Measurements from ENCODE around the gene VEGFA.
"Not testable (repeated sequence)": the region's sequence is repeated elsewhere in the genome, so short reads cannot be mapped to it uniquely, and the experiment has no call there.

Gene VEGFA

DNA sequence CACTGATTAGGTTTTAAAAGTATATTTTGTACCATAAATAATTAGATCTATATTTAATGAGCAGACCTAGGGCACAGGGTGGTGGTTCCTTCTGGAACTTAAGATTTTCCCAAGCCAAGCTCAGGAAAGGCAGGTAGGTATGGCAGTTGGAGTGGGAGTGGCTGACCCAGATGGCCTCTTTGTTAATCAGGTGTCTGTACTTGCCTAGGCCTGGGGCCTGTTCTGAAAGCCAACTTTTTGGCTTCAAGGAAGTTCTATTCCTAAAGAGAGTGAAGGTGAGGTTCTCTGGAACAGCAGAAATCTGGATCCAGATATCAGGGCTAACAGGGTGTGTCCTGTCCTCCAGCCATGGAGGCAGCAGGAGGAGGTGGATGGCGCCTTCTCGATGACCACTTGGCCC lies 44.9 kb downstream of the VEGFA start:
- Histone ChIP-seq H3K4me2 (ENCODE audit: low read length) (no peak overlapping the region), H4K20me1 (ENCODE audit: insufficient read depth, low read length) (no peaks in the 10 kb centered on the region), H3K4me1 (ENCODE audit: low read length) (peaks cover 5% of the 10 kb centered on the region; the same call in 1 of the 2 replicates), H3K27me3 (ENCODE audit: low read depth, low read length) (peaks cover under 1% of the 10 kb centered on the region; the same call in 1 of the 2 replicates), H2AFZ (ENCODE audit: low read depth, low read length) (no peak overlapping the region), H3K9ac (ENCODE audit: low read length) (no peak overlapping the region), H3K79me2 (ENCODE audit: low read length) (no peaks in the 10 kb centered on the region), H3K36me3 (replicated peaks; ENCODE audit: low read depth, low read length) (no peaks in the 10 kb centered on the region), H3K27ac (ENCODE audit: low read length) (no peak overlapping the region), H3K9me3 (ENCODE audit: insufficient read depth, low read length) (no peaks in the 10 kb centered on the region), H3K4me3 (ENCODE audit: low read length) (no peak overlapping the region)
- TF ChIP-seq, protein P1, sequence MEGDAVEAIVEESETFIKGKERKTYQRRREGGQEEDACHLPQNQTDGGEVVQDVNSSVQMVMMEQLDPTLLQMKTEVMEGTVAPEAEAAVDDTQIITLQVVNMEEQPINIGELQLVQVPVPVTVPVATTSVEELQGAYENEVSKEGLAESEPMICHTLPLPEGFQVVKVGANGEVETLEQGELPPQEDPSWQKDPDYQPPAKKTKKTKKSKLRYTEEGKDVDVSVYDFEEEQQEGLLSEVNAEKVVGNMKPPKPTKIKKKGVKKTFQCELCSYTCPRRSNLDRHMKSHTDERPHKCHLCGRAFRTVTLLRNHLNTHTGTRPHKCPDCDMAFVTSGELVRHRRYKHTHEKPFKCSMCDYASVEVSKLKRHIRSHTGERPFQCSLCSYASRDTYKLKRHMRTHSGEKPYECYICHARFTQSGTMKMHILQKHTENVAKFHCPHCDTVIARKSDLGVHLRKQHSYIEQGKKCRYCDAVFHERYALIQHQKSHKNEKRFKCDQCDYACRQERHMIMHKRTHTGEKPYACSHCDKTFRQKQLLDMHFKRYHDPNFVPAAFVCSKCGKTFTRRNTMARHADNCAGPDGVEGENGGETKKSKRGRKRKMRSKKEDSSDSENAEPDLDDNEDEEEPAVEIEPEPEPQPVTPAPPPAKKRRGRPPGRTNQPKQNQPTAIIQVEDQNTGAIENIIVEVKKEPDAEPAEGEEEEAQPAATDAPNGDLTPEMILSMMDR (IDR thresholded peaks at IDR 0.05; ENCODE audit: low read depth, low read length), result no peak

DNA sequence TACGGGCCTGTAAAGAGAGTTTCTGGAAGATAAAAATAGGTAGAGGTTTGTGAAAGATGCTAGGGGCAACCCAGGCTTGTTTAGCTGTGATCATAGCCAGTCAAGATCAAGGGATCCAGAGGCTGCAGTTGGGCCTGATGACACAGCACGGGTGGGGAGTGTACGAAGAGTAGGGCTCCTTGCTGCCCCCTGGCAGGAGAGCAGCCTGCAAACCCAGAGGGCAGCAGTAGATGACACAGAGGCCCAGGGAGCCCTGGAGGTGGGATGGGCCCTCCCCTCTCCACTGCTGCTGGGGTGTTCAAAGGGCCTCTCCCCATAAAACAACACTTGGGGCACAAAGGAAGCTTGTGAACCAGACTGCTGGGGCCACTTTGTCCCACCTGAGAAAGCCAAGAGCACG lies 47.2 kb downstream of the VEGFA start:
- Histone ChIP-seq H3K4me3 (ENCODE audit: low read length) (no peak overlapping the region), H3K4me2 (ENCODE audit: low read length) (no peak overlapping the region), H3K9ac (ENCODE audit: low read length) (no peak overlapping the region), H2AFZ (ENCODE audit: low read depth, low read length) (peak overlapping the region; percentile 32; the same call in 1 of the 2 replicates), H3K9me3 (ENCODE audit: insufficient read depth, low read length) (no peaks in the 10 kb centered on the region), H4K20me1 (ENCODE audit: insufficient read depth, low read length) (no peaks in the 10 kb centered on the region), H3K36me3 (replicated peaks; ENCODE audit: low read depth, low read length) (no peaks in the 10 kb centered on the region), H3K27me3 (ENCODE audit: low read depth, low read length) (peaks cover 15% of the 10 kb centered on the region), H3K27ac (ENCODE audit: low read length) (no peak overlapping the region), H3K79me2 (ENCODE audit: low read length) (no peaks in the 10 kb centered on the region), H3K4me1 (ENCODE audit: low read length) (peaks cover 5% of the 10 kb centered on the region; the same call in 1 of the 2 replicates)
- TF ChIP-seq, protein P1 (IDR thresholded peaks at IDR 0.05; ENCODE audit: low read depth, low read length), result peak; percentile 56
- TF ChIP-seq EZH2phosphoT487 (IDR thresholded peaks at IDR 0.05; ENCODE audit: low read depth), result no peak

DNA sequence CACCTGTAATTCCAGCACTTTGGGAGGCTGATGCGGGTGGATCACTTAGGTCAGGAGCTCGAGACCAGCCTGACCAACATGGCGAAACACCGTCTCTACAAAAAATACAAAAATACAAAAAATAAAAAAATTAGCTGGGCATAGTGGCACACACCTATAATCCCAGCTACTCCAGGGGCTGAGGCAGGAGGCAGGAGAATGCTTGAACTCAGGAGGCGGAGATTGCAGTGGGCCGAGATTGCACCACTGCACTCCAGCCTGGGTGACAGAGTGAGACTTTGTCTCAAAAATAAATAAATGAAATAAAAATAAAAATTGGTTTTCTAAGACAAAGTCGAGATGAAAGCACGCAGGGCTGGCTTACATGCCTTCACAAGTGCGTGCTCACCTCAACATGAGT lies 49.0 kb downstream of the VEGFA start:
- not testable (repeated sequence) for H3K36me3 ChIP-seq (replicated peaks; ENCODE audit: low read depth, low read length); H3K79me2 ChIP-seq (ENCODE audit: low read length); H3K27ac ChIP-seq (ENCODE audit: low read length); H3K9ac ChIP-seq (ENCODE audit: low read length); H3K9me3 ChIP-seq (ENCODE audit: insufficient read depth, low read length); H3K4me1 ChIP-seq (ENCODE audit: low read length); H3K4me2 ChIP-seq (ENCODE audit: low read length); H2AFZ ChIP-seq (ENCODE audit: low read depth, low read length); H3K4me3 ChIP-seq (ENCODE audit: low read length); H4K20me1 ChIP-seq (ENCODE audit: insufficient read depth, low read length)
- peaks cover 27% of the 10 kb centered on the region for H3K27me3 ChIP-seq (ENCODE audit: low read depth, low read length)

DNA sequence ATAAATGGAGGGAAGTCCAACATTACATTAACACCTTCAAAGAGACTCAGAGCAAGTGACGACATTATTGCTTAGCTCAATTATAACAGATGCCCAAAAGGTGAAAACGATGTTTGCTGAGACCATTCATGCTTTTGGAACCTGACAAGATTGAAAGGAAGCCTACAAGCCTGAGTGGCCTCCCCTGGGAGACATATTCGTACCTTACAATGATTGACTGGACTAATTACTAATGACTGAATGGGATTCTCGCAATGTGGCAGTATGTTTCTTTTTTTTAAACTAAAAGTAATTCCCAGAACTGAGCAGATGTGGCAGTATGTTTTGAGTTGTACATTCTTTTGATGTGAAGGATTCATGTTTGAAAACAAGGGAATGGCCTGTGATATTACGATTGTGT lies 49.9 kb downstream of the VEGFA start:
- H3K4me1 ChIP-seq (ENCODE audit: low read length), result peaks cover 12% of the 10 kb centered on the region
- H2AFZ ChIP-seq (ENCODE audit: low read depth, low read length), result 0 out of 2 replicates have a peak overlapping the region, but pooled peaks have one; percentile 56
- no peak overlapping the region for H3K9ac ChIP-seq (ENCODE audit: low read length)
- H3K27me3 ChIP-seq (ENCODE audit: low read depth, low read length), result peaks cover 27% of the 10 kb centered on the region
- no peaks in the 10 kb centered on the region for H3K9me3 ChIP-seq (ENCODE audit: insufficient read depth, low read length)
- peak overlapping the region; percentile 3; the same call in 1 of the 2 replicates for H3K4me2 ChIP-seq (ENCODE audit: low read length)
- TF ChIP-seq, protein P1 (IDR thresholded peaks at IDR 0.05; ENCODE audit: low read depth, low read length), result no peak
- no peak for TF ChIP-seq EZH2phosphoT487 (IDR thresholded peaks at IDR 0.05; ENCODE audit: low read depth)
- no peak overlapping the region for H3K4me3 ChIP-seq (ENCODE audit: low read length)
- no peaks in the 10 kb centered on the region for H3K36me3 ChIP-seq (replicated peaks; ENCODE audit: low read depth, low read length)
- no peak overlapping the region for H3K27ac ChIP-seq (ENCODE audit: low read length)
- no peaks in the 10 kb centered on the region for H4K20me1 ChIP-seq (ENCODE audit: insufficient read depth, low read length)
- H3K79me2 ChIP-seq (ENCODE audit: low read length), result no peaks in the 10 kb centered on the region

DNA sequence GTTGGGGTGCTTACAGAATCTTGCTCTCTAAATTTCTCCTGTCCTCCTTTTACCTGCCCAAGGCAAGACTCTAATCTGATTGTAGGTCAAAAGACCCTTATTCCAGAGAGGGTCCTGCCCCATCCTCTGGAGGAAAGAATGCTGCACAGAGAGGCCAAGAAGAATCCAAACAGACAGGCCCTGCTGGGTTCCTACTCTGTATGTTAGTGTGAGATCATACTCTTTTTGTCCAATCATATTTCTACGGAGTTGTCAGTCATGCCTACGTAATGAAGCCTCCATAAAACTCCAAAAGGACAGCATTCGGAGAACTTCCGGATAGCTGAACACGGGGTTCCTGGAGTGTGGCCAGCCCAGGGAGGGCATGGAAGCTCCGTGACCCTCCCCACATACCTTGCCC lies 50.5 kb downstream of the VEGFA start:
- Histone ChIP-seq H3K36me3 (replicated peaks; ENCODE audit: low read depth, low read length) (no peaks in the 10 kb centered on the region), H3K4me3 (ENCODE audit: low read length) (no peak overlapping the region), H2AFZ (ENCODE audit: low read depth, low read length) (no peak overlapping the region), H3K9ac (ENCODE audit: low read length) (no peak overlapping the region), H3K27ac (ENCODE audit: low read length) (no peak overlapping the region), H3K4me1 (ENCODE audit: low read length) (peaks cover 12% of the 10 kb centered on the region), H4K20me1 (ENCODE audit: insufficient read depth, low read length) (no peaks in the 10 kb centered on the region), H3K27me3 (ENCODE audit: low read depth, low read length) (peaks cover 27% of the 10 kb centered on the region), H3K79me2 (ENCODE audit: low read length) (no peaks in the 10 kb centered on the region), H3K4me2 (ENCODE audit: low read length) (no peak overlapping the region), H3K9me3 (ENCODE audit: insufficient read depth, low read length) (no peaks in the 10 kb centered on the region)
- TF ChIP-seq, protein P1 (IDR thresholded peaks at IDR 0.05; ENCODE audit: low read depth, low read length), result no peak
- TF ChIP-seq EZH2phosphoT487 (IDR thresholded peaks at IDR 0.05; ENCODE audit: low read depth), result no peak

All from OCI-LY3 (cell line).